BE2C (cell line): ENCODE results near the gene MYLK.

Source experiments
- DNase-seq: peaks from one replicate; pipeline ENCODE4 v3.0.0-alpha.2; 2020
- H3K27me3 ChIP-seq: fragments of 250-450 bp; sonication (Bioruptor Pico); 2 replicates; pipeline ENCODE4 v1.5.1; 2020; ENCODE audit warnings: mild to moderate bottlenecking
- H3K36me3 ChIP-seq: fragments of 250-450 bp; sonication (Bioruptor Pico); 2 replicates; pipeline ENCODE4 v1.5.1; 2020; ENCODE audit warnings: mild to moderate bottlenecking
- H3K4me1 ChIP-seq: fragments of 250-450 bp; sonication (Bioruptor Pico); 2 replicates; pipeline ENCODE4 v1.5.1; 2020
- H3K4me3 ChIP-seq: 2 replicates; pipeline ENCODE4 v1.5.1; 2011; ENCODE audit warnings: low read depth, low read length
- H3K9me3 ChIP-seq: fragments of 250-450 bp; sonication (Bioruptor Pico); 2 replicates; pipeline ENCODE4 v1.5.1; 2020
- TF ChIP-seq, protein P1 (sequence below): IDR thresholded peaks from 2 replicates; pipeline ENCODE4 v1.5.1; 2012; ENCODE audit warnings: mild to moderate bottlenecking, low read depth, low read length

MYLK gene

DNA sequence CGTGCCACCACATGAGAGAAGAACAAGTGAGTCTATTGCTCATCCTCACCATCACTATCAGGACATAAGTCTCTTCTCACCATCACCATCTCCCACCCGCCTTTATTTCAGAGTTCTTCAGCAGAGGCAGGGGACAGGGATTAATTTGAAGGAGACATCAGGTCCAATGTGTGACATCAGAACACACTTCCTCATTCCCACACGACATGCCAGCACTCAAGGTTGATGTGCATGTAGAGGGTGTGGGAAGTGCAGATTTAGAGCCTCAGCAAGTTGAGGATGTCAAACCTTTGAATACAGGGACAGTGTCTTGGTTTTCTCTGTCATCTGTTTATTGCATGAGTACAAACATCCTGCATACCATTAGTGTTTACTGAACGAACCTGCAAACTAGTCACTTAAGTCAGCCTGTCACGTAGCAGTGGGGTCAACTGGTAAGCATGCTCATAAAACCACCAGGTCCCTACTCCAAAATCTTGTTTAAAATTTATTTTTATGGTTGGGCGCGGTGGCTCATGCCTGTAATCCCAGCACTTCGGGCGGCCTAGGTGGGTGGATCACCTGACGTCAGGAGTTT is 104.4 kb downstream of the MYLK start:
- Histone ChIP-seq H3K9me3 (no peaks in the 10 kb centered on the region), H3K36me3 (no peaks in the 10 kb centered on the region)
- TF ChIP-seq, protein P1, sequence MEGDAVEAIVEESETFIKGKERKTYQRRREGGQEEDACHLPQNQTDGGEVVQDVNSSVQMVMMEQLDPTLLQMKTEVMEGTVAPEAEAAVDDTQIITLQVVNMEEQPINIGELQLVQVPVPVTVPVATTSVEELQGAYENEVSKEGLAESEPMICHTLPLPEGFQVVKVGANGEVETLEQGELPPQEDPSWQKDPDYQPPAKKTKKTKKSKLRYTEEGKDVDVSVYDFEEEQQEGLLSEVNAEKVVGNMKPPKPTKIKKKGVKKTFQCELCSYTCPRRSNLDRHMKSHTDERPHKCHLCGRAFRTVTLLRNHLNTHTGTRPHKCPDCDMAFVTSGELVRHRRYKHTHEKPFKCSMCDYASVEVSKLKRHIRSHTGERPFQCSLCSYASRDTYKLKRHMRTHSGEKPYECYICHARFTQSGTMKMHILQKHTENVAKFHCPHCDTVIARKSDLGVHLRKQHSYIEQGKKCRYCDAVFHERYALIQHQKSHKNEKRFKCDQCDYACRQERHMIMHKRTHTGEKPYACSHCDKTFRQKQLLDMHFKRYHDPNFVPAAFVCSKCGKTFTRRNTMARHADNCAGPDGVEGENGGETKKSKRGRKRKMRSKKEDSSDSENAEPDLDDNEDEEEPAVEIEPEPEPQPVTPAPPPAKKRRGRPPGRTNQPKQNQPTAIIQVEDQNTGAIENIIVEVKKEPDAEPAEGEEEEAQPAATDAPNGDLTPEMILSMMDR: no peak

DNA sequence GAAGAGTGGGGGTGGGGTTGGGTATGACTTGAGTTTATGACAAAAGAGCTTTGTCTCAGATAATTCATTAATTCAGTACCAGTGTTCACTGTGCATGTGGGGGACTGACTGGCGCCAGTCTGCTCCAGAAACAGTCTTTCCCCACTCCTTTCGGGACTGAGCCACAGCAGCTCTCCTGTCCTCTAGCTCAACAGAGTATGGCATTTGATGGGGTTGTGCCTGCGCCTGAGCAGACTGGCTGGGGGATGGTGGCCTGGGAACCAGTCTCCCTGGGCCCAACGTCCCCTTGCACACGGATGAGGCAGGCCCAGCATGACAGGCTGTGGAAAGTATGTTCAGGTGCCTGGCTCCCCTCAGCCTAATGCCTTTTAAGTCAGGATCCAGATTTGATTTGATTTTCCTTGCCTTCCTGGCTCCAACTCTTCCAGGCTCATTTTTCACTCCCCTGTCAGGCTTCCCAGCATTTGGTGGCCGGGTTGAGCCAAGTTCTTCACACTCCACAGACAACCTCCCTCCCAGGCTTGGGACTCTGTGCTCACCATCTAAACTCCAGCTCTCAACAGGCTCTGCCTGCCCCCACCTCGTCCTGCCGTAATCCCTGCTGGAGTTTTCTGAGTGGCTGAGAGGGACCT is 105.0 kb downstream of the MYLK start:
- no peak overlapping the region for H3K4me3 ChIP-seq
- H3K4me1 ChIP-seq: peaks cover 10% of the 10 kb centered on the region
- H3K9me3 ChIP-seq: no peaks in the 10 kb centered on the region
- DNase-seq: no peak
- no peaks in the 10 kb centered on the region for H3K36me3 ChIP-seq
- TF ChIP-seq, protein P1: no peak
- H3K27me3 ChIP-seq: no peaks in the 10 kb centered on the region

More for the DNA sequence above, 104.4 kb downstream of the MYLK start:
- Histone ChIP-seq H3K4me3 (no peak overlapping the region), H3K4me1 (peaks cover 10% of the 10 kb centered on the region), H3K27me3 (no peaks in the 10 kb centered on the region)
- DNase-seq: no peak

DNA sequence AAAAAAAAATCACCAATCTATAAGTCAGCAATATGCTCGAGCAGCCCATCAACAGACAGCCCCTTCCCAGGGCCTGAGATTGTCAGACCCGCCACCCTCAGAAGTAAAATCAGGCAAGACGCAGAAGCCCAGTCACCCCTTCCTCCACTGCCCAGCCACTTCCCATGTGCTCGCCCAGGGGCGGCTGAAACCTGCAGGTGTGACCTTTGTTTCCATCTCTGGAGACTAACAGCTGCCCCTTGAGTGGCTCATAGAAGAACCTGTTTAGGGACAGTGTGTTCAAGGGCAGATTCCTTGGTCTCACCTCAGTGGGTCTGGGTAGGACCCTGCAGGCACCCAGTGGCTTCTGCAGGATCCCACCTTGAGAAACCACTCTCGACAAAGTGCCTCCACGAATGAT is 105.6 kb downstream of the MYLK start:
- TF ChIP-seq, protein P1: no peak
- no peak for DNase-seq
- Histone ChIP-seq H3K36me3 (no peaks in the 10 kb centered on the region), H3K9me3 (no peaks in the 10 kb centered on the region), H3K4me1 (peaks cover 10% of the 10 kb centered on the region), H3K27me3 (no peaks in the 10 kb centered on the region), H3K4me3 (no peak overlapping the region)

DNA sequence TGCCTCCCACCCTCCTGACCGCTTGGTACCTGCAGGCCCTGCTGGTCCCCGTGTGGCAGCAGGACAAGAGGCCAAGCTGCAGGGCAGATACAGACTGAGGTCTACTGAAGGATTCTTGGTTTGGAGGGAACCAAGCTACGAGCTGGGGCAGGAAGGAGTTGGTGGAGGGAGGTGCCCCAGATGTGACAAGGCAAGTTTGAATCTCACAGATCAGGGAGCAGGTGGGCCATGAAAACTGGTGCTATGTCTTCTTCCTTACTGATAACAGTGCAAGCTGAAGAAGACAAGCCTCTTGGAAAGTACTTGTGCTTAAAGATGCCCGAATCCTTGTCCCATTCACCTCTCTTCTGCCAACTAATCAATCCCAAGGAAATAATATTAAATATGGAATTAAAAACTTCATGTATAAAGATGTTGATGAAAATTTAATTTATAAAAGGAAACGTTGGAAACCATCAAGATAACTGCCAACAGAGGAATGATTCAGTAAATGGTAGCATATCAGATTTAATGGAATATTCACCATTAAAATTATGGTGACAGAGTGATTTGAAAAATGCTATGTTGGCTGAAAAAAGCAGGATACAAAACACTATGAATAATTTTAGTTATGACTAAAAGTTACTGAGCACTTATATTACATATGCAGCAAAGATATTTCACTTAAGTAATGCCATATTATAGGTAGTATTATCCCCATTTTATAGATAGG is 107.9 kb downstream of the MYLK start:
- Histone ChIP-seq H3K4me1 (peaks cover 3% of the 10 kb centered on the region; the same call in 1 of the 2 replicates), H3K27me3 (no peaks in the 10 kb centered on the region), H3K9me3 (no peaks in the 10 kb centered on the region), H3K36me3 (no peaks in the 10 kb centered on the region), H3K4me3 (no peak overlapping the region)
- no peak for DNase-seq
- TF ChIP-seq, protein P1: no peak

DNA sequence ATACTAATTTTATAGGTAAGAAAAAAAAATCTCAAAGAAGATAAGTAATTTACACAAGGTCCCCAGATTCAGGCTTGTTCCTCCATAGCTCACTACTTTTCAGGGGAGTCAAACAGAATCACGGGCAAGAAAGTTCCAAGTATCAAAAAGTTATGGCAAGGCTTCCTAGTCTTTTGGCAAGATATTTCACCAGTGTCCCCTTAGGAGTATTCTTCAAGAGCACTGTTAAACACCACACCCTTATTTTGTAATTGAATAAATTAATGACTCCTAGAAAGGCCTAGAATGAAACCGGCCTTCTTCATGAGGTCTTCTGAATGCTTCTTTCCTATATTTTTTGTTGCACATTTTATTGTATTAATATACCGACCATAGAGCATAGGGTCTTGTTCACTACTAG is 109.7 kb downstream of the MYLK start:
- H3K27me3 ChIP-seq: no peaks in the 10 kb centered on the region
- DNase-seq: no peak
- no peaks in the 10 kb centered on the region for H3K36me3 ChIP-seq
- peaks cover 3% of the 10 kb centered on the region; the same call in 1 of the 2 replicates for H3K4me1 ChIP-seq
- H3K9me3 ChIP-seq: no peaks in the 10 kb centered on the region
- no peak overlapping the region for H3K4me3 ChIP-seq
- TF ChIP-seq, protein P1: no peak
